HG03575 (cell line): Measurements from ENCODE around the gene PLA2G12B.

Experiments
- ATAC-seq: cut with Tn5 transposase; IDR thresholded peaks from one replicate; pipeline ENCODE4 v1.9.1; 2021; ENCODE audit not compliant: unreplicated experiment, insufficient number of reproducible peaks, low FRiP score; ENCODE audit errors: extremely low read depth

PLA2G12B gene

GRCh38 chr10:72899545-72899944 lies 55.1 kb downstream of the PLA2G12B start:
- no peak for ATAC-seq

- no peak for ATAC-seq
Measured at GRCh38 chr10:72898616-72899015, 56.0 kb downstream of the PLA2G12B start.

- ATAC-seq, result no peak
Measured at GRCh38 chr10:72895236-72895850, 59.3 kb downstream of the PLA2G12B start.

- no peak for ATAC-seq
Measured at GRCh38 chr10:72893136-72893798, 61.3 kb downstream of the PLA2G12B start, which contains the start of gene OIT3. OIT3 (plus strand) TSS chr10:72893739; CDS start chr10:72893799, 60 bp downstream.

- ATAC-seq, result no peak
Measured at GRCh38 chr10:72890086-72890485, 64.5 kb downstream of the PLA2G12B start.

- ATAC-seq, result no peak
Measured at GRCh38 chr10:72889391-72889831, 65.2 kb downstream of the PLA2G12B start.

- no peak for ATAC-seq
Measured at GRCh38 chr10:72888151-72888638, 66.4 kb downstream of the PLA2G12B start.

- ATAC-seq, result no peak
Measured at GRCh38 chr10:72887043-72887442, 67.6 kb downstream of the PLA2G12B start.

- no peak for ATAC-seq
Measured at GRCh38 chr10:72886621-72887020, 68.0 kb downstream of the PLA2G12B start.

GRCh38 chr10:72885953-72886352 lies 68.7 kb downstream of the PLA2G12B start:
- ATAC-seq, result no peak
